Calu3 (cell line): Measurements from ENCODE around the gene SHROOM3. TPM values are rescaled to one million over a fixed set of nuclear protein-coding genes. Genes with fewer than 3 reads are reported as not detected.
A peak's percentile ranks its signal among the peaks of the same experiment; 100 is the strongest.
"Not testable (repeated sequence)": the region's sequence is repeated elsewhere in the genome, so short reads cannot be mapped to it uniquely, and the experiment has no call there.

ENCODE experiments used
- BruUV-seq: library from RNA; stranded (reverse); fragments of 400-500 nt; replicated peaks from 2 replicates; lab custom pipeline; 2021; lab: Mats Ljungman, UMichigan
- CTCF ChIA-PET: fragments of 300-600 bp; sonication (Branson Sonifier 250); formaldehyde crosslinking; loops from one replicate; lab custom pipeline; 2022; ENCODE audit warnings: antibody characterized with exemption; lab: Charles Lee
- DNase-seq: peaks from one replicate; pipeline ENCODE4 v3.0.0; 2022
- H3K27ac Mint-ChIP-seq: one replicate; pipeline ENCODE4 v1.8.0; 2022; ENCODE audit warnings: mixed read lengths; ENCODE audit not compliant: unreplicated experiment
- H3K27me3 Mint-ChIP-seq: one replicate; pipeline ENCODE4 v1.8.0; 2022; ENCODE audit warnings: mixed read lengths; ENCODE audit not compliant: unreplicated experiment
- H3K36me3 Mint-ChIP-seq: one replicate; pipeline ENCODE4 v1.8.0; 2022; ENCODE audit warnings: mild to moderate bottlenecking, moderate library complexity, mixed read lengths; ENCODE audit not compliant: insufficient read depth, unreplicated experiment
- H3K4me1 Mint-ChIP-seq: one replicate; pipeline ENCODE4 v1.8.0; 2022; ENCODE audit warnings: mild to moderate bottlenecking, low read depth, mixed read lengths; ENCODE audit not compliant: unreplicated experiment
- H3K4me3 Mint-ChIP-seq: one replicate; pipeline ENCODE4 v1.8.0; 2022; ENCODE audit warnings: mild to moderate bottlenecking, low read depth, moderate library complexity, mixed read lengths; ENCODE audit not compliant: unreplicated experiment
- H3K9me3 Mint-ChIP-seq: one replicate; pipeline ENCODE4 v1.8.0; 2022; ENCODE audit warnings: low read depth, mixed read lengths; ENCODE audit not compliant: unreplicated experiment
- CTCF ChIP-seq: fragments of 200-600 bp; IDR thresholded peaks from one replicate; pipeline ENCODE4 v1.8.0; 2022; ENCODE audit warnings: antibody characterized with exemption; ENCODE audit not compliant: unreplicated experiment
- intact Hi-C: fragments of 100-400 bp; cut with micrococcal nuclease; formaldehyde crosslinking; loops from one replicate; pipeline ENCODE4 v1.10.0; 2022; ENCODE audit not compliant: unreplicated experiment
- total RNA-seq: library from RNA; stranded (reverse); gene quantifications from 2 replicates; pipeline ENCODE4 v1.2.3, GENCODE V29; 2022

The SHROOM3 gene
- total RNA-seq, 1 experiment from 2014 or later = 114 TPM

DNA sequence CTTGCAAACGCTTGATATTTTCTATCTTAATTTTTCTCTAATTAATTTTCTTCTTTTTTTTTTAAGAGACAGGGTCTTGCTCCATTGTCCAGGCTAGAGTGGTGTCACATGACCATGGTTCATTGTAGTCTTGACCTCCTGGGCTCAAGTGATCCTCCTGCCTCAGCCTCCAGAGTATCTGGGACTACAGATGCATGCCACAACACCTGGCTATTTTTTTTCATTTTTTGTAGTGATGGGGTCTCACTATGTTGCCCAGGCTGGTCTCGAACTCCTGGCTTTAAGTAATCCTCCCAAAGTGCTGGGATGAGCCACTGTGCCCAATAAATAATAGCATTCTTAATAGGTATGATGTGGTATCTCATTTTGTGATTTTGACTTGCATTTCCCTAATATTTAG, 18.2 kb downstream of the SHROOM3 start:
- no peak for TF ChIP-seq CTCF
- Mint-ChIP-seq H3K36me3 (peaks cover 9% of the 10 kb centered on the region), H3K27me3 (no peaks in the 10 kb centered on the region), H3K27ac (no peak overlapping the region), H3K4me3 (no peak overlapping the region), H3K9me3 (no peaks in the 10 kb centered on the region), H3K4me1 (peaks cover 40% of the 10 kb centered on the region)
- CTCF ChIA-PET = no interaction called here
- intact Hi-C loops = loop anchor here (5.0 kb wide), 1 partner anchor 34 kb away; no protein-coding TSS in a partner anchor
- BruUV-seq = no TSS peak
- no peak for DNase-seq

GRCh38 chr4:76454073-76454472, 19.0 kb downstream of the SHROOM3 start:
- H3K27ac Mint-ChIP-seq, H3K36me3 Mint-ChIP-seq, H3K4me3 Mint-ChIP-seq, BruUV-seq, H3K27me3 Mint-ChIP-seq, H3K9me3 Mint-ChIP-seq, CTCF ChIA-PET, DNase-seq: not testable (repeated sequence)
- intact Hi-C loops = loop anchor here (5.0 kb wide), 1 partner anchor 33 kb away; no protein-coding TSS in a partner anchor
- peaks cover 36% of the 10 kb centered on the region for H3K4me1 Mint-ChIP-seq

GRCh38 chr4:76457885-76458284, 22.9 kb downstream of the SHROOM3 start:
- Mint-ChIP-seq H3K9me3 (peaks cover 3% of the 10 kb centered on the region), H3K4me1 (peaks cover 10% of the 10 kb centered on the region), H3K27ac (no peak overlapping the region), H3K4me3 (no peak overlapping the region), H3K27me3 (no peaks in the 10 kb centered on the region), H3K36me3 (no peaks in the 10 kb centered on the region)
- intact Hi-C loops = no loop called here
- no peak for TF ChIP-seq CTCF
- BruUV-seq = no TSS peak
- peak; percentile 34 for DNase-seq
- CTCF ChIA-PET = interaction anchor here (0.7 kb wide), 1 partner anchor 19 kb away, joined by 3 read pairs; no protein-coding TSS in a partner anchor

DNA sequence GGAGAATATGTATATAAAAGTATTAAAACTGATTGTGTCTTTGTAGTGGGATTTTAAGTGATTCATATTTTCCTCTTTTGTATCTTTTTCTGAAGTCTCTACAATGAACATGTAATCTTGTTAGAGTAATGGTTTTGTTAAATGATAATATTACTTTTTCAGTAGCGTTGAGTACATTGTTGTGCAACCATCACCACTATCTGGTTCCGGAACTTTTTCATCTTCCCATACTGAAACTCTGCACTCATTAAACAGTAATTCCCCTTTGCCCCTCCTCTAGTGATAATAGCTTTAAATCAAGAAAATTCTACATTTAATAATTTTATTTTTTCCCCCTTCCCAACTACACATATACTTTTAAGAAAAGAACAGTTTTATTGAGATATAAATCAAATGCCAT, 23.3 kb downstream of the SHROOM3 start:
- H3K4me3 Mint-ChIP-seq = no peak overlapping the region
- no peak for TF ChIP-seq CTCF
- no peaks in the 10 kb centered on the region for H3K27me3 Mint-ChIP-seq
- H3K36me3 Mint-ChIP-seq = no peaks in the 10 kb centered on the region
- H3K27ac Mint-ChIP-seq = no peak overlapping the region
- H3K9me3 Mint-ChIP-seq = peaks cover 7% of the 10 kb centered on the region
- intact Hi-C loops = no loop called here
- peaks cover 10% of the 10 kb centered on the region for H3K4me1 Mint-ChIP-seq
- no TSS peak for BruUV-seq
- DNase-seq = no peak
- CTCF ChIA-PET = no interaction called here

DNA sequence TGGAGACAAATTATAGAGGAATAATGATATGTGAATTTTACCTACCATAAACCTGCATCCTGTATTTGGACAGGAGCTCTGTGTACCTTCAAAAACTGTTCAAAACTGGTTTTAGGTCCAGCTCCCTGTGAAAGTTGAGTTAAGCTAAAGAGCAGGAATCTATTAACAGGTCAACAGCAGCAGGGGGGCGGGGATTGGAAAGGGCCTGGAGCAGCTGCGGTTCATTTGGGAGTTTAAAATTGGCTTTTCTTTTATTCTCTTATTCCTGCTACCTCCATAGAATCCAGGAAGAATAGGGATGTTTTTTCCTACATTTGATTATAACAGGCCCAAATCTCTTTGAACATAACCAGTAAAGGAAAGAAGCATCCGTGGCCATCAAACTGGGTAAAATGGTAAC, 23.8 kb downstream of the SHROOM3 start:
- no peak overlapping the region for H3K4me3 Mint-ChIP-seq
- no TSS peak for BruUV-seq
- H3K27ac Mint-ChIP-seq = no peak overlapping the region
- H3K36me3 Mint-ChIP-seq = no peaks in the 10 kb centered on the region
- TF ChIP-seq CTCF = no peak
- H3K4me1 Mint-ChIP-seq = peaks cover 10% of the 10 kb centered on the region
- H3K27me3 Mint-ChIP-seq = no peaks in the 10 kb centered on the region
- intact Hi-C loops = no loop called here
- H3K9me3 Mint-ChIP-seq = peaks cover 8% of the 10 kb centered on the region
- CTCF ChIA-PET = no interaction called here
- no peak for DNase-seq
